ENCODE data around the gene UBLCP1. TPM values are rescaled to one million over a fixed set of nuclear protein-coding genes. Genes with fewer than 3 reads are reported as not detected.

The UBLCP1 gene
- total and polyA plus RNA-seq, 2 of the 13 experiments (the other 11 are each of a cell fraction or from before 2014, with no cell fraction given) = 6.5 to 12.6 TPM

- TF ChIP-seq ARID4A (CRISPR knock-in tag; IDR thresholded peaks at IDR 0.05; ENCODE audit: borderline replicate concordance) (peak; percentile 31; the same call in 1 of the 2 replicates), THAP9 (CRISPR knock-in tag; IDR thresholded peaks at IDR 0.05; ENCODE audit: borderline replicate concordance) (no peak), CBX5 (CRISPR knock-in tag; IDR thresholded peaks at IDR 0.05; ENCODE audit: borderline replicate concordance) (no peak), ZNF503 (CRISPR knock-in tag; IDR thresholded peaks at IDR 0.05) (0 out of 2 replicates have a peak, but pooled peaks have one; percentile 30), MZF1 (CRISPR knock-in tag; IDR thresholded peaks at IDR 0.05; ENCODE audit: borderline replicate concordance) (no peak), NR3C1 (CRISPR knock-in tag; IDR thresholded peaks at IDR 0.05) (no peak), ZNF546 (CRISPR knock-in tag; conservative IDR thresholded peaks at IDR 0.05) (no peak), GATAD2A (CRISPR knock-in tag; IDR thresholded peaks at IDR 0.05) (peak; percentile 90), ASH2L (IDR thresholded peaks at IDR 0.05; ENCODE audit: insufficient read length, low read depth, low read length) (no peak), ZNF646 (CRISPR knock-in tag; IDR thresholded peaks at IDR 0.05) (no peak), RBM39 (IDR thresholded peaks at IDR 0.05; ENCODE audit: low read depth, low read length, poor library complexity, severe bottlenecking) (no peak), IRF2 (CRISPR knock-in tag; IDR thresholded peaks at IDR 0.05) (peak; percentile 51; the same call in 1 of the 2 replicates), NR2F2 (IDR thresholded peaks at IDR 0.05; ENCODE audit: borderline replicate concordance, low read depth) (no peak)
Measured at GRCh38 chr5:159257629-159258283, 5.3 kb upstream of the UBLCP1 start (continued).
